Mammary epithelial cell (primary cell): ENCODE data around the gene ABHD3.

Source experiments
- CTCF ChIP-seq, 2 donors: IDR thresholded peaks in 1 of 2; conservative IDR thresholded peaks in 1 of 2; 2 replicates each; pipeline ENCODE4 v1.5.1; 2011 to 2012; ENCODE audit warnings: inconsistent platforms in 2 of 2, low read length in 2 of 2, mild to moderate bottlenecking in 2 of 2, control low read depth in 1 of 2, low read depth in 1 of 2; ENCODE audit not compliant: insufficient read depth in 1 of 2; ENCODE audit errors: extremely low read depth in 1 of 2
- EZH2 ChIP-seq: IDR thresholded peaks from 2 replicates; pipeline ENCODE4 v1.6.1; 2012; ENCODE audit warnings: low read length, inconsistent platforms, borderline replicate concordance

- TF ChIP-seq EZH2 (no peak), CTCF (conservative IDR thresholded peaks at IDR 0.05 in 1 of 2, IDR thresholded peaks at IDR 0.05 in 1 of 2; ENCODE audit: extremely low read depth in 1 of 2, insufficient read depth in 1 of 2, low read depth in 1 of 2, low read length in 2 of 2) (no peak)
These were observed 4.0 kb downstream of the ABHD3 start for GRCh38 chr18:21700528-21701075.
